ENCODE data around the gene TENM3.

TENM3 gene

GRCh38 chr4:182818926-182819730 is 575.9 kb downstream of the TENM3 start:
- TF ChIP-seq EZH2 (IDR thresholded peaks at IDR 0.05; ENCODE audit: borderline replicate concordance, low read length): no peak
- no peak for TF ChIP-seq CTCF (IDR thresholded peaks at IDR 0.05; ENCODE audit: low read length)
- Histone ChIP-seq H3K9me2 (ENCODE audit: low read depth, low read length) (no peaks in the 10 kb centered on the region), H2AFZ (ENCODE audit: low read length) (no peak overlapping the region), H3K27me3 (ENCODE audit: insufficient read depth, low read length) (peaks cover 3% of the 10 kb centered on the region; the same call in 1 of the 2 replicates), H3K9ac (ENCODE audit: low read length) (no peak overlapping the region), H3K4me2 (ENCODE audit: low read length) (no peak overlapping the region), H3K4me3 (ENCODE audit: low read depth, low read length, poor library complexity, severe bottlenecking) (no peak overlapping the region), H4K20me1 (ENCODE audit: insufficient read depth, low read length) (no peaks in the 10 kb centered on the region), H3K4me1 (ENCODE audit: insufficient read depth, low read length, severe bottlenecking) (no peaks in the 10 kb centered on the region), H3K9me3 (ENCODE audit: low read length) (no peaks in the 10 kb centered on the region), H3F3A (ENCODE audit: insufficient read depth, low read length) (no peaks in the 10 kb centered on the region), H3K36me3 (ENCODE audit: insufficient read depth, low read length) (no peaks in the 10 kb centered on the region), H3K79me2 (ENCODE audit: insufficient read depth, low read length) (no peaks in the 10 kb centered on the region), H3K27ac (ENCODE audit: low read depth, low read length, poor library complexity, severe bottlenecking) (no peak overlapping the region)

- Histone ChIP-seq H3K36me3 (ENCODE audit: insufficient read depth, low read length) (no peaks in the 10 kb centered on the region), H3K27ac (ENCODE audit: low read depth, low read length, poor library complexity, severe bottlenecking) (no peak overlapping the region), H3K9ac (ENCODE audit: low read length) (no peak overlapping the region), H3K79me2 (ENCODE audit: insufficient read depth, low read length) (no peaks in the 10 kb centered on the region), H2AFZ (ENCODE audit: low read length) (no peak overlapping the region), H3K27me3 (ENCODE audit: insufficient read depth, low read length) (peaks cover 3% of the 10 kb centered on the region; the same call in 1 of the 2 replicates), H3K4me1 (ENCODE audit: insufficient read depth, low read length, severe bottlenecking) (no peaks in the 10 kb centered on the region), H3K9me3 (ENCODE audit: low read length) (no peaks in the 10 kb centered on the region), H3K4me2 (ENCODE audit: low read length) (no peak overlapping the region), H3F3A (ENCODE audit: insufficient read depth, low read length) (no peaks in the 10 kb centered on the region), H3K4me3 (ENCODE audit: low read depth, low read length, poor library complexity, severe bottlenecking) (no peak overlapping the region), H3K9me2 (ENCODE audit: low read depth, low read length) (no peaks in the 10 kb centered on the region), H4K20me1 (ENCODE audit: insufficient read depth, low read length) (no peaks in the 10 kb centered on the region)
- TF ChIP-seq CTCF (IDR thresholded peaks at IDR 0.05; ENCODE audit: low read length) (no peak), EZH2 (IDR thresholded peaks at IDR 0.05; ENCODE audit: borderline replicate concordance, low read length) (no peak)
These were observed 576.5 kb downstream of the TENM3 start for GRCh38 chr4:182819751-182820150.

- no peaks in the 10 kb centered on the region for H3K36me3 ChIP-seq (ENCODE audit: insufficient read depth, low read length)
- no peaks in the 10 kb centered on the region for H3F3A ChIP-seq (ENCODE audit: insufficient read depth, low read length)
- H3K79me2 ChIP-seq (ENCODE audit: insufficient read depth, low read length): no peaks in the 10 kb centered on the region
- H3K9ac ChIP-seq (ENCODE audit: low read length): no peak overlapping the region
- no peak overlapping the region for H3K4me2 ChIP-seq (ENCODE audit: low read length)
- no peak overlapping the region for H2AFZ ChIP-seq (ENCODE audit: low read length)
- peaks cover 3% of the 10 kb centered on the region; the same call in 1 of the 2 replicates for H3K27me3 ChIP-seq (ENCODE audit: insufficient read depth, low read length)
- no peaks in the 10 kb centered on the region for H3K9me3 ChIP-seq (ENCODE audit: low read length)
- no peak overlapping the region for H3K27ac ChIP-seq (ENCODE audit: low read depth, low read length, poor library complexity, severe bottlenecking)
- no peaks in the 10 kb centered on the region for H3K9me2 ChIP-seq (ENCODE audit: low read depth, low read length)
- H4K20me1 ChIP-seq (ENCODE audit: insufficient read depth, low read length): no peaks in the 10 kb centered on the region
- H3K4me3 ChIP-seq (ENCODE audit: low read depth, low read length, poor library complexity, severe bottlenecking): no peak overlapping the region
- no peaks in the 10 kb centered on the region for H3K4me1 ChIP-seq (ENCODE audit: insufficient read depth, low read length, severe bottlenecking)
- no peak for TF ChIP-seq CTCF (IDR thresholded peaks at IDR 0.05; ENCODE audit: low read length)
These were observed 579.4 kb downstream of the TENM3 start for GRCh38 chr4:182822554-182822953.
